GM06990 (cell line): ENCODE measurements around the gene ATP9A.
A peak's percentile ranks its signal among the peaks of the same experiment; 100 is the strongest.

Experiments
- DNase-seq: peaks from one replicate; pipeline ENCODE4 v3.0.0-alpha.2; 2011; ENCODE audit not compliant: insufficient read length; ENCODE audit errors: extremely low read depth
- H3K27me3 ChIP-seq: replicated peaks from 2 replicates; pipeline ENCODE4 v1.6.0; 2011; ENCODE audit warnings: low read length; ENCODE audit not compliant: control insufficient read depth, insufficient read depth
- H3K36me3 ChIP-seq: 2 replicates; pipeline ENCODE4 v1.5.1; 2011; ENCODE audit warnings: low read length; ENCODE audit not compliant: control insufficient read depth, insufficient read depth
- H3K4me3 ChIP-seq: replicated peaks from 2 replicates; pipeline ENCODE4 v1.5.1; 2011; ENCODE audit warnings: low read depth, mild to moderate bottlenecking, control low read depth, low read length
- TF ChIP-seq, protein P1 (sequence below): IDR thresholded peaks from 2 replicates; pipeline ENCODE4 v1.5.1; 2011; ENCODE audit warnings: low read length, control low read depth, mild to moderate bottlenecking, inconsistent platforms; ENCODE audit not compliant: insufficient read depth, poor library complexity, severe bottlenecking

The ATP9A gene

GRCh38 chr20:51763965-51764602, 4.1 kb downstream of the ATP9A start:
- TF ChIP-seq, protein P1, sequence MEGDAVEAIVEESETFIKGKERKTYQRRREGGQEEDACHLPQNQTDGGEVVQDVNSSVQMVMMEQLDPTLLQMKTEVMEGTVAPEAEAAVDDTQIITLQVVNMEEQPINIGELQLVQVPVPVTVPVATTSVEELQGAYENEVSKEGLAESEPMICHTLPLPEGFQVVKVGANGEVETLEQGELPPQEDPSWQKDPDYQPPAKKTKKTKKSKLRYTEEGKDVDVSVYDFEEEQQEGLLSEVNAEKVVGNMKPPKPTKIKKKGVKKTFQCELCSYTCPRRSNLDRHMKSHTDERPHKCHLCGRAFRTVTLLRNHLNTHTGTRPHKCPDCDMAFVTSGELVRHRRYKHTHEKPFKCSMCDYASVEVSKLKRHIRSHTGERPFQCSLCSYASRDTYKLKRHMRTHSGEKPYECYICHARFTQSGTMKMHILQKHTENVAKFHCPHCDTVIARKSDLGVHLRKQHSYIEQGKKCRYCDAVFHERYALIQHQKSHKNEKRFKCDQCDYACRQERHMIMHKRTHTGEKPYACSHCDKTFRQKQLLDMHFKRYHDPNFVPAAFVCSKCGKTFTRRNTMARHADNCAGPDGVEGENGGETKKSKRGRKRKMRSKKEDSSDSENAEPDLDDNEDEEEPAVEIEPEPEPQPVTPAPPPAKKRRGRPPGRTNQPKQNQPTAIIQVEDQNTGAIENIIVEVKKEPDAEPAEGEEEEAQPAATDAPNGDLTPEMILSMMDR, result no peak
- Histone ChIP-seq H3K36me3 (no peaks in the 10 kb centered on the region), H3K27me3 (no peaks in the 10 kb centered on the region; the same call in 1 of the 2 replicates), H3K4me3 (no peak overlapping the region)
- no peak for DNase-seq

GRCh38 chr20:51760905-51761546, 7.2 kb downstream of the ATP9A start:
- no peaks in the 10 kb centered on the region for H3K27me3 ChIP-seq
- H3K4me3 ChIP-seq, result no peak overlapping the region
- DNase-seq, result peak; percentile 11
- TF ChIP-seq, protein P1, result no peak
- no peaks in the 10 kb centered on the region for H3K36me3 ChIP-seq

DNA sequence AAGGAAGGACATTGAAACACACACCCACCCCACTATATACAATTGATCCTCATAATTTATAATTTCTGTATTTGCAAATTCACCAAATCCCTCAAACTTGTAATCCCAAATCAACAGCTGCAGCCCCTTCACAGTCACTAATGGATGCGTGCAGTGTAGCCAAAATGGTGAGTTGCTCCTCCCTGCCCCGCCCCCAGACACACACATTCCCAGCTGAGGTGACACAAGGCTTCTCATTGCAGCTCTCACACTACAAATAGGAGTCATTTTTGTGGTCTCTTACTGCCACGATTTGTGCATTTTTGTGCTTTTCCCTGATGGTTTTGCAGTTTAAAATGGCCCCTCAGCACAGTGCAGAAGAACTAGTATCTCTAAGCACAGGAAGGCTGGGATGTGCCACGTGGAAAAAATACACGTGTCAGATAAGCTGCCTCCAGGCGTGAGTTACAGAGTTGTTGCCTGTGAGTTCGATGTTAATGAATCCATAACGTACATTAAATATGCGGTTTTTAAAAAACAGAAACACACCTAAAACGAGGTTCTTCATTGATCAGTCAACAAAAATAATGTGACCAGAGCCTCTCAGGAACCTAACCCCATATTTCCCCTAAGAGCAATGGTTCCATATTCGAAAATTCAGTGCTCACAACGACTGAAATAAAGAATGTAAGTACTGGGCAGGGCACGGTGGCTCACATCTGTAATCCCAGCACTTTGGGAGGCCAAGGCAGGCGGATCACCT, 8.2 kb downstream of the ATP9A start:
- H3K4me3 ChIP-seq, result no peak overlapping the region
- TF ChIP-seq, protein P1, result no peak
- H3K36me3 ChIP-seq, result no peaks in the 10 kb centered on the region
- no peak for DNase-seq
- no peaks in the 10 kb centered on the region for H3K27me3 ChIP-seq

- DNase-seq, result no peak
- no peak overlapping the region for H3K4me3 ChIP-seq
- H3K27me3 ChIP-seq, result no peaks in the 10 kb centered on the region
- no peaks in the 10 kb centered on the region for H3K36me3 ChIP-seq
- TF ChIP-seq, protein P1, result no peak
These were observed 9.1 kb downstream of the ATP9A start for GRCh38 chr20:51758978-51759544.

DNA sequence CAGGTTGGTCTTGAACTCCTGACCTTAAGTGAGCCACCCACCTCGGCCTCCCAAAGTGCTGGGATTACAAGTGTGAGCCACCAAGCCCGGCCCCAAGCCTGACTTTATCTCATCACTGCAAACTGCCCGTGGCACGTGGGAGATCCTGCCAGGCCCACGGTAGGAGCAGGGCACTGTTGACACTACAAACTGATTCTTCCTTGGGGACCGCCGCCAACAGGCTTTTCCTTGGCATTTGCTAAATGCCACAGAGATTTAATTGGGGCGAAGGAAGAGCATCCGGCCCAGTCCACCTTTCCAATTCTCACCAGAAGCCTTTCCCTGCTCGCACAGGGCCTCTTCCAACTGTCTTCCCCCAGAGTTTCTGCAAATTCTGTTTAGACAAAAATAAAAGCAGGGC, 11.0 kb downstream of the ATP9A start:
- TF ChIP-seq, protein P1, result no peak
- H3K36me3 ChIP-seq, result no peaks in the 10 kb centered on the region
- DNase-seq, result no peak
- H3K4me3 ChIP-seq, result no peak overlapping the region
- no peaks in the 10 kb centered on the region for H3K27me3 ChIP-seq
